ENCODE measurements around the gene ACTC1.

Gene ACTC1

DNA sequence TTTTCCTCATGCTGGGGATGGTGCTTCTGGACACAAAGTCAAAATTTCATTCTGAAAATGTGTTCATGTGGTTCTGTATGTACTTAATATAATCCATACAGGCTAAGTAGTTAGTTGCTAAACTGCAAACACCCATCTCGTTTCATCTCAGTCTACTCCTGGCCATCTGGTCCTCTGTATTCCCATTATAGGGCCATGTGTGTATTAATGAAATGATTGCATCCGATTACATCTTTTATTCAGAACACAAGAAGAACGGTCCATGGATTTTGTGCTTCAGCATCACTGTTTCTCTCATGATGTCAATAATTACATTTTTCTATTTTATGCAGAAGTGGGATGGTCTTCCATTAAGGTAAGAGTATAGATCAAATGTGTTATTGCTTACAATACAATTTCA lies 34.4 kb downstream of the ACTC1 start:
- H3K27me3 ChIP-seq (replicated peaks): peaks cover 9% of the 10 kb centered on the region
- in situ Hi-C loops (cut with HindIII; ENCODE audit: low pct_ligation_motif_present, low sequenced_read_pairs): no loop called here

DNA sequence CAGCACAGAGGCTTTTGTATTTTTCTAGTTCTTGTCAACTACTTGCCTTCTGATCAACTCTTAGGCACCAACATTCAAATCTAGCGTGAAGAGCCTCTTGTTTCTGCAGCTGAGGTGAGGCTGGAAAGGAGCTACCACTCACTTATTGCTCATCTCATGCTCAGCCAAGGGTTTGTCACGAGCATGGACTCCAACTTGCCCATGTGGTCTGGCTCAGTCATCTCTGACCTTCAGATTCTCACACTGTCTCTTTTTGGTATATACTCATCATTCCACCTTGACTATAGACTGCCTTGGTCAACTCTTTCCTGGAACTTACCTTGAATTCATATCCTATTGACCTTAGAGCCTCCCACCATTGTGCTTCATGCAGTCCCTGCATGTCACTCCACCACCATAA lies 35.4 kb downstream of the ACTC1 start:
- H3K27ac ChIP-seq: no peak overlapping the region
- no peak for DNase-seq
- TF ChIP-seq, protein P1, sequence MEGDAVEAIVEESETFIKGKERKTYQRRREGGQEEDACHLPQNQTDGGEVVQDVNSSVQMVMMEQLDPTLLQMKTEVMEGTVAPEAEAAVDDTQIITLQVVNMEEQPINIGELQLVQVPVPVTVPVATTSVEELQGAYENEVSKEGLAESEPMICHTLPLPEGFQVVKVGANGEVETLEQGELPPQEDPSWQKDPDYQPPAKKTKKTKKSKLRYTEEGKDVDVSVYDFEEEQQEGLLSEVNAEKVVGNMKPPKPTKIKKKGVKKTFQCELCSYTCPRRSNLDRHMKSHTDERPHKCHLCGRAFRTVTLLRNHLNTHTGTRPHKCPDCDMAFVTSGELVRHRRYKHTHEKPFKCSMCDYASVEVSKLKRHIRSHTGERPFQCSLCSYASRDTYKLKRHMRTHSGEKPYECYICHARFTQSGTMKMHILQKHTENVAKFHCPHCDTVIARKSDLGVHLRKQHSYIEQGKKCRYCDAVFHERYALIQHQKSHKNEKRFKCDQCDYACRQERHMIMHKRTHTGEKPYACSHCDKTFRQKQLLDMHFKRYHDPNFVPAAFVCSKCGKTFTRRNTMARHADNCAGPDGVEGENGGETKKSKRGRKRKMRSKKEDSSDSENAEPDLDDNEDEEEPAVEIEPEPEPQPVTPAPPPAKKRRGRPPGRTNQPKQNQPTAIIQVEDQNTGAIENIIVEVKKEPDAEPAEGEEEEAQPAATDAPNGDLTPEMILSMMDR (IDR thresholded peaks at IDR 0.05; ENCODE audit: low read depth, low read length, missing control alignments): no peak
- no peaks in the 10 kb centered on the region for H3K36me3 ChIP-seq (replicated peaks)
- H3K27me3 ChIP-seq (replicated peaks): peaks cover 18% of the 10 kb centered on the region
- in situ Hi-C loops (cut with HindIII; ENCODE audit: low pct_ligation_motif_present, low sequenced_read_pairs): no loop called here
- H3K4me3 ChIP-seq (ENCODE audit: low read depth, low read length): no peak overlapping the region

More for the DNA sequence above, 34.4 kb downstream of the ACTC1 start:
- H3K36me3 ChIP-seq (replicated peaks): no peaks in the 10 kb centered on the region
- TF ChIP-seq, protein P1 (IDR thresholded peaks at IDR 0.05; ENCODE audit: low read depth, low read length, missing control alignments): no peak
- H3K4me3 ChIP-seq (ENCODE audit: low read depth, low read length): no peak overlapping the region
- DNase-seq: no peak
- no peak overlapping the region for H3K27ac ChIP-seq

DNA sequence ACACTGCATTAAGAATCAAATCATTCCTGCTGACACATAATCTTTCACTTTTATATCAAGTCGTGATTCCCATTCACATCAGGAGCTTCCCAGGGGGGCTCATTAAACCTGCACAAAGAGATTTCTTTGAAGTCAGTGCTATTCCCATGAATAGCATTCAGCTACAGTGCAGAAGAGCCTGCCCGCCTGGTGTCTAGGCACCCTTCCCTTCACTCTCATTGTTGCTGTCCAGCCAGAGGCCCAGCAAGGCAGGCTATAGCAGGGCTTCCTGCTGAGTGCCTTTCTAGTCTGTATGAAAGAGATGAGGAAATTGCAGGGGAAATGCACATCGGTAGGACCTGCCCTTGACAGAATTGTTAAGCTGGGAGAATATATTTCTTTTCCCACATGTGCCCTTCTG lies 36.0 kb downstream of the ACTC1 start:
- peaks cover 23% of the 10 kb centered on the region for H3K27me3 ChIP-seq (replicated peaks)
- no peak overlapping the region for H3K4me3 ChIP-seq (ENCODE audit: low read depth, low read length)
- TF ChIP-seq, protein P1 (IDR thresholded peaks at IDR 0.05; ENCODE audit: low read depth, low read length, missing control alignments): no peak
- in situ Hi-C loops (cut with HindIII; ENCODE audit: low pct_ligation_motif_present, low sequenced_read_pairs): no loop called here
- H3K36me3 ChIP-seq (replicated peaks): no peaks in the 10 kb centered on the region
- H3K27ac ChIP-seq: no peak overlapping the region
- no peak for DNase-seq

DNA sequence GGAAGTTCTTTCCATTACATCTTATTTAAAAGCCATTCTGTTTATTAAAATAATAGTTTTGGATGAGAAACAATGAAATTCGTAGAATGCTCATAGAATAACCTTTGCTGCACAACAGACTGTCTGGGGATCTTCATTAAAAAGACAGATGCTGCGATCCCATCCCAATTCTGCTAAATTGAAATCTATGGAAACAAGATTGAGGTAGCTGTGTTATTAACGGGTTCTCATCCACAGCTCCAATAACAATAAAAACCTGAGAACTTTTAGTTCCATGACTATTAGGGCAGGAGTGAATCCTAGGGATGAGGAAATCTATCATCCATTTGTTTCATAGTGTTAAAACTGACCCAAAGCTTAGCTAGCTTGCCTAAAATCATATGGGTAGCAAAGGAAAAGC lies 38.1 kb downstream of the ACTC1 start:
- DNase-seq: no peak
- in situ Hi-C loops (cut with HindIII; ENCODE audit: low pct_ligation_motif_present, low sequenced_read_pairs): no loop called here
- Histone ChIP-seq H3K36me3 (replicated peaks) (no peaks in the 10 kb centered on the region), H3K27ac (no peak overlapping the region), H3K4me3 (ENCODE audit: low read depth, low read length) (no peak overlapping the region), H3K27me3 (replicated peaks) (peaks cover 31% of the 10 kb centered on the region)
- TF ChIP-seq, protein P1 (IDR thresholded peaks at IDR 0.05; ENCODE audit: low read depth, low read length, missing control alignments): no peak

DNA sequence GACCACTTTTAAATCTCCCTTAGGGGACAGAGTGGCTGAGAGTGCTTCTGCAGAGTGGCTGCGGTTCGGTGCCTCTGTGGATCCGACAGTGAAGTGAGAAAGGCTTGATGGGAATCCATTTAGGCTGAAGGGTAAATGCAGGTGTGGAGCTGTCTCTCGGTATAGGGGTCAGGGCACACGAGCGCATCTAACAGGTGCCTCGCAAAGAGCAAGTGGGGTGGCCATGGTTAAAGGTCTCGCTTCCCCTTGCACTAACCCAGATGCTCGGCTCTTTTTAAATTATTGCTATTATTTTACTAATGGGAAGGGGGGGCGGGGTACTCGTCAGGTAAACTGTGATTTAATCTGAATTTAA lies 40.0 kb downstream of the ACTC1 start:
- Histone ChIP-seq H3K4me3 (ENCODE audit: low read depth, low read length) (no peak overlapping the region), H3K36me3 (replicated peaks) (no peaks in the 10 kb centered on the region), H3K27me3 (replicated peaks) (peaks cover 31% of the 10 kb centered on the region), H3K27ac (no peak overlapping the region)
- in situ Hi-C loops (cut with HindIII; ENCODE audit: low pct_ligation_motif_present, low sequenced_read_pairs): no loop called here
- no peak for DNase-seq
- TF ChIP-seq, protein P1 (IDR thresholded peaks at IDR 0.05; ENCODE audit: low read depth, low read length, missing control alignments): no peak

DNA sequence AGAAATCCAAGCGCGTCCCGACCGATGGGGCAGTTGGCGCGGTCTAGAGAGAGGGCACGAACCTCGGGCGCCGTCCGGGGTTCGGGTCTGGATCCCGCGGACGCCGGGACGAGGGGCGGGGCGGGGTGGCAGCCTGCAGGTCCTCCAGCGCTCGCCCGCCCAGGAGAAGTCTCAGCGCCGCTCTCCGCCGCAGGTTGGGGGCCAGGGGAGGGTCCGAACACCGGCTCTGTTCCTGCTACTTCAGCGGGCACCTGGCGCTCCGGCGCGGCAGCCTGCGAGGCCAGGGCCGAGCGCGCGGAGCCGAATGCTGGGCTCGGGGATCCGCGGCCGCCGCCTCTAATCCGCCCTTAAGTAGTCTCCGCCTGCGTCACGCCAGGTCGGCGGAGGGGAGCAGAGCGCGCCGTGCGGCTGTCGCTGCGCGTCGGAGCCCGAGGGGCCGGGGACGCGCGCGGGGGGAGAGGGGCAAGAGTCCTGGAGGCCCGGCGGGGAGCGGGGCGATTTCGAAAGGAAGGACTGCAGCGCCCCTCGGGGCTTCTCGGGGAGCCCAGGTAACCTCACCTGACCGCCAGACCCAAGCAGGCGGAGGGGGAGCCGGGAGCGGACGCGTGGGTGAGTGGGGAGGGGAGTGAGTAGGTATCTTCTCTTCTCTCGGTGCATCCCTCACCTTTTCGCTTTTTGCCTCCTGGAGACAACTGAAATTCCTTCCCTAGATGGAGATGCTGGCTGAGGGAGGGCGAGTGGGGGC lies 40.5 kb downstream of the ACTC1 start, which contains the start of gene GJD2:
Gene GJD2, minus strand, starts transcription at position 325 of the 745 bp plus-strand sequence. CDS start 510 bp downstream, outside the sequence.
- Histone ChIP-seq H3K27ac (no peak within 1 kb of the TSS), H3K36me3 (replicated peaks) (no peaks in the 10 kb centered on the region), H3K27me3 (replicated peaks) (peaks cover 31% of the 10 kb centered on the region), H3K4me3 (ENCODE audit: low read depth, low read length) (no peak within 1 kb of the TSS)
- DNase-seq: no peak
- TF ChIP-seq, protein P1 (IDR thresholded peaks at IDR 0.05; ENCODE audit: low read depth, low read length, missing control alignments): no peak
- in situ Hi-C loops (cut with HindIII; ENCODE audit: low pct_ligation_motif_present, low sequenced_read_pairs): no loop called here

Data from brain microvascular endothelial cell (primary cell).